ENCODE results near the gene ERP44.

- TF ChIP-seq POLR2A (IDR thresholded peaks at IDR 0.05) (no peak), EP300 (IDR thresholded peaks at IDR 0.05) (no peak), CTCF (IDR thresholded peaks at IDR 0.05) (no peak), POLR2AphosphoS5 (IDR thresholded peaks at IDR 0.05) (no peak)
Measured at GRCh38 chr9:100074989-100075388, 23.8 kb downstream of the ERP44 start.
